Parathyroid adenoma (tissue), 2 donors: ENCODE measurements around the gene TCP11.

ENCODE experiments used
- H2AFZ ChIP-seq: fragments of 300-600 bp; sonication (generic); one replicate; pipeline ENCODE4 v1.7.0; 2017; ENCODE audit warnings: antibody characterized with exemption, mild to moderate bottlenecking
- H3K27ac ChIP-seq: fragments of 300-600 bp; sonication (generic); one replicate; pipeline ENCODE4 v1.7.0; 2017
- H3K27me3 ChIP-seq: fragments of 300-600 bp; sonication (generic); one replicate; pipeline ENCODE4 v1.7.0; 2017; ENCODE audit warnings: low read length; ENCODE audit not compliant: control insufficient read depth, insufficient read depth
- H3K36me3 ChIP-seq: fragments of 300-600 bp; sonication (generic); one replicate; pipeline ENCODE4 v1.7.0; 2017; ENCODE audit warnings: low read length; ENCODE audit not compliant: control insufficient read depth, insufficient read depth
- H3K4me1 ChIP-seq: fragments of 300-600 bp; sonication (generic); one replicate; pipeline ENCODE4 v1.7.0; 2017; ENCODE audit warnings: control low read depth
- H3K4me2 ChIP-seq: fragments of 300-600 bp; sonication (generic); one replicate; pipeline ENCODE4 v1.7.0; 2017; ENCODE audit warnings: low read length
- H3K4me3 ChIP-seq: fragments of 300-600 bp; sonication (generic); one replicate; pipeline ENCODE4 v1.7.0; 2017; ENCODE audit warnings: low read depth, low read length
- H3K79me2 ChIP-seq: fragments of 300-600 bp; sonication (generic); one replicate; pipeline ENCODE4 v1.7.0; 2017; ENCODE audit warnings: control low read depth
- H3K9ac ChIP-seq: fragments of 300-600 bp; sonication (generic); one replicate; pipeline ENCODE4 v1.7.0; 2017; ENCODE audit warnings: mild to moderate bottlenecking
- H3K9me3 ChIP-seq: fragments of 300-600 bp; sonication (generic); one replicate; pipeline ENCODE4 v1.7.0; 2017; ENCODE audit warnings: low read length; ENCODE audit not compliant: control insufficient read depth
- TF ChIP-seq, protein P1 (sequence below): fragments of 300-600 bp; sonication (generic); IDR thresholded peaks from one replicate; pipeline ENCODE4 v1.7.0; 2017; ENCODE audit warnings: antibody characterized with exemption, mild to moderate bottlenecking
- donor health status: primary hyperparathyroidism.

The TCP11 gene

DNA sequence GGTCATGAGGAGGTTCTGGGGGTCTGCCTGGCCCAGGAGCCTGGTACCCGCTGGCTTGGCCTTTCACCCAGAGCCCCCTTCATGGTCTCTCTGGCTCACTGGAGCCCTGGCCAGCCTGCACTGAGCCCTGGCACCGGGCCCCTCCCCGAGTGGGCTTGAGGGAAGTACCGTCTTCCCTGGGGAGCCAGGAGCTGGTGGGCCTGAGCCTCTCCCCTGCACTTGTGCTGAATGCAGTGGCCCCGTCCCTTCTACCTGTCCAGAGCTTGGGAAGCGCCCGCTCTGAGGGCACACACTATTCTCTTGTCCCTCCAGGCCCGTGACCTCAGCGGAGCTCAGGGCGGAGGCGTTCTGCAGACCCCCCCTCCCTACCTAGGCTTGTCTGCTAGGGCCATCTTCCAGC lies 62.2 kb downstream of the TCP11 start:
- Histone ChIP-seq H3K36me3 (no peaks in the 10 kb centered on the region), H3K4me2 (no peak overlapping the region), H3K9me3 (no peaks in the 10 kb centered on the region), H3K9ac (no peak overlapping the region), H3K79me2 (no peaks in the 10 kb centered on the region), H3K27ac (no peak overlapping the region), H3K4me3 (no peak overlapping the region), H2AFZ (no peak overlapping the region), H3K4me1 (no peaks in the 10 kb centered on the region), H3K27me3 (no peaks in the 10 kb centered on the region)
- TF ChIP-seq, protein P1, sequence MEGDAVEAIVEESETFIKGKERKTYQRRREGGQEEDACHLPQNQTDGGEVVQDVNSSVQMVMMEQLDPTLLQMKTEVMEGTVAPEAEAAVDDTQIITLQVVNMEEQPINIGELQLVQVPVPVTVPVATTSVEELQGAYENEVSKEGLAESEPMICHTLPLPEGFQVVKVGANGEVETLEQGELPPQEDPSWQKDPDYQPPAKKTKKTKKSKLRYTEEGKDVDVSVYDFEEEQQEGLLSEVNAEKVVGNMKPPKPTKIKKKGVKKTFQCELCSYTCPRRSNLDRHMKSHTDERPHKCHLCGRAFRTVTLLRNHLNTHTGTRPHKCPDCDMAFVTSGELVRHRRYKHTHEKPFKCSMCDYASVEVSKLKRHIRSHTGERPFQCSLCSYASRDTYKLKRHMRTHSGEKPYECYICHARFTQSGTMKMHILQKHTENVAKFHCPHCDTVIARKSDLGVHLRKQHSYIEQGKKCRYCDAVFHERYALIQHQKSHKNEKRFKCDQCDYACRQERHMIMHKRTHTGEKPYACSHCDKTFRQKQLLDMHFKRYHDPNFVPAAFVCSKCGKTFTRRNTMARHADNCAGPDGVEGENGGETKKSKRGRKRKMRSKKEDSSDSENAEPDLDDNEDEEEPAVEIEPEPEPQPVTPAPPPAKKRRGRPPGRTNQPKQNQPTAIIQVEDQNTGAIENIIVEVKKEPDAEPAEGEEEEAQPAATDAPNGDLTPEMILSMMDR = no peak

DNA sequence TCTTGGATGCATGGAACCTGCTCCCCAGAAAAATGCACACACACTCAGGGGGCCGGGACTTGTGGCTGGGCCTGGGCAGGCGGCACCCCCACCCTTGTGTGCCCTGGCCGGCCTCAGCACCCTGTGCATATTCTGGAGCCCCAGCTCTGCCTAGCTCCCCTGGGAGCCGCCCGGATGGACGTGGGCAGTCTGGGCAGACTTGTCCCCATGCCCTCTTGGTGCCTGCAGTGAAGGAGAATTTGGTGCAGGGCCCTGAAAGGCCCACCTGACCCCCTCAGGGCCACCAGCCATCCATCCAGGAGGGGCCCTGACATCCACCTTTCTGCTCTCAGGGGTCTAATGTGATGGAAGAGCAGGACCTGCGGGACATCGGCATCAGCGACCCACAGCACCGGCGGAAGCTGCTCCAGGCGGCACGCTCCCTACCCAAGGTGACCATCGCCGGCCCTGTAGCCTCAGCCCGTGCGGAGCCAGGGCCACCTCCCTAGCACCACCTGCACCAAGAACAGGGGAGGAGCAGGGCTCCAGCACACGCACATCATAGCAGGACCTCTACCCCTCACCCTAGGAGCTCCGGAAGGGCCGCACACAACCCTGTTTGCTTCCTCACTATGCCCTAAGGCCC lies 62.8 kb downstream of the TCP11 start:
- Histone ChIP-seq H3K4me3 (no peak overlapping the region), H3K36me3 (no peaks in the 10 kb centered on the region), H3K27ac (no peak overlapping the region), H3K27me3 (no peaks in the 10 kb centered on the region), H3K4me1 (no peaks in the 10 kb centered on the region), H3K4me2 (no peak overlapping the region), H3K9ac (no peak overlapping the region), H3K9me3 (no peaks in the 10 kb centered on the region), H2AFZ (no peak overlapping the region), H3K79me2 (no peaks in the 10 kb centered on the region)
- TF ChIP-seq, protein P1 = no peak

DNA sequence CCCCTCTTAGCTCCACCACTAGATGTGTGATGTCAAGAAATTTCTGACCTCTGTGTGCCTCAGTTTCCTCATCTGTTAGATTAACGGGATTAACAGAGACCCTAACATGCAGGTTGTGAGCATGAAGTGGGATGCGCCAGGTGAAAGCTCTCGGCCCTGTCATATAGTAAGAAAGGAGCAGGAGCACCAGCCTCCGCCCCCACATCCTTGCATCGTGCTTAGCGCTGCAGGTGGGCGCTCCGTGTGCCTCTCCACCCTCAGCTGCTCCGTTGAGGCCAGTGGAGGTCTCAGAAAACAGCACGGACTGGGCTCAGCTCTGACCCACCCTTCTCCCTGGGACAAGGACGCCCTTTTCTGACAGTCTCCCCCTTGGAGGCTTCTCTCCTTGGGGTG lies 63.4 kb downstream of the TCP11 start:
- Histone ChIP-seq H3K4me1 (no peaks in the 10 kb centered on the region), H3K79me2 (no peaks in the 10 kb centered on the region), H3K4me2 (no peak overlapping the region), H3K9ac (no peak overlapping the region), H3K9me3 (no peaks in the 10 kb centered on the region), H3K27ac (no peak overlapping the region), H3K36me3 (no peaks in the 10 kb centered on the region), H3K4me3 (no peak overlapping the region), H2AFZ (no peak overlapping the region), H3K27me3 (no peaks in the 10 kb centered on the region)
- TF ChIP-seq, protein P1 = no peak

DNA sequence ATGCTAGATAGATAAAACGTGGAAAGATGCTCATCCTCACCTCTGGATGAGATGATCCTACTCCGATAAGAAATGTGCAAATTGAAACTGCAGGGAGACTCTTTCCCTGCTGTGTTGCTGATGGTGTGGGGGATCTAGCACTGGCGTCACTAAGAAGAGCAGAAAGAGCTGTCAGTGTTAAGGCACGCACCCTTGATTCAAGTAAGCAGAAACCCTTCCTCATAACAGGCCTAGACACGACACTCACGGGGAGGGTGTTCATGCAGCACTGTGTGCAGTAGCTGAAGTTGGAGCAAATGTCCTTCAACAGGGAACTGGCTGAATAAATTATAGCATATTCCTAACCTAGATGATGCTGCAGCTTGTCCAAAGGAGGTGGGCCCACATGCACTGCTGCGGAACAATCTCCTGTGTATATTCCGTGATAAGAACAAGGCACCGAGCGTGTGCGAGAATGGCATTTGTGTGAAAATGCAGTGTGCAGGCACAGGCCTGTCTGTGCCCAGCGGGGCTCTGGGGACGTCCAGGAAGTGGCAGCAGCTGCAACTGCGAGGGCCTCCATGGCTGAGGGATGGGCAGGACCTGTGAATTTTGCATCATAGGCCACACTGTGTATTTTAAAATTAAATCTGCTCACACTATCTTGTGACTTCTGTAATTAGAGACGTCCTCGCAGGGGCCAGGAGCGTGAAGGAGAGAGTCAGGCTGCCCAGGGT lies 64.0 kb downstream of the TCP11 start:
- H3K79me2 ChIP-seq = no peaks in the 10 kb centered on the region
- H2AFZ ChIP-seq = no peak overlapping the region
- H3K36me3 ChIP-seq = no peaks in the 10 kb centered on the region
- no peak overlapping the region for H3K27ac ChIP-seq
- TF ChIP-seq, protein P1 = no peak
- H3K9me3 ChIP-seq = no peaks in the 10 kb centered on the region
- no peak overlapping the region for H3K4me3 ChIP-seq
- H3K4me2 ChIP-seq = no peak overlapping the region
- no peak overlapping the region for H3K9ac ChIP-seq
- H3K27me3 ChIP-seq = no peaks in the 10 kb centered on the region
- H3K4me1 ChIP-seq = no peaks in the 10 kb centered on the region
